Measurements from ENCODE around the gene BMP3.

GRCh38 chr4:80990851-80991250 is 39.7 kb upstream of the BMP3 start:
- TF ChIP-seq POLR2A (IDR thresholded peaks at IDR 0.05) (no peak), CTCF (IDR thresholded peaks at IDR 0.05) (no peak)
